CD4-positive, alpha-beta T cell (primary cell): Measurements from ENCODE around the gene PRSS22. TPM values are rescaled to one million over a fixed set of nuclear protein-coding genes. Genes with fewer than 3 reads are reported as not detected.
A peak's percentile ranks its signal among the peaks of the same experiment; 100 is the strongest.

Experiments
- ATAC-seq: fragments of 200-7000 bp; cut with Tn5 transposase; one replicate; pipeline ENCODE4 v1.10.0; 2022; ENCODE audit warnings: mild to moderate bottlenecking; ENCODE audit not compliant: poor library complexity
- CTCF ChIA-PET: fragments of 350-600 bp; sonication (Branson Sonifier 250); formaldehyde crosslinking; loops from one replicate; lab custom pipeline; 2021; ENCODE audit warnings: antibody characterized with exemption, inconsistent platforms; lab: Charles Lee
- POLR2A ChIA-PET: fragments of 350-600 bp; sonication (Branson Sonifier 250); formaldehyde crosslinking; loops from one replicate; lab custom pipeline; 2021; ENCODE audit warnings: antibody characterized with exemption, inconsistent platforms; lab: Charles Lee
- DNase-seq, 14 experiments: peaks; one replicate each; pipeline ENCODE4 v3.0.0-alpha.2; 2013 to 2020; ENCODE audit warnings: mixed read lengths in 2 of 14
- H3K27ac ChIP-seq, 2 donors: one replicate each; pipeline versions ENCODE4 v1.5.1 to v1.7.0; 2013; ENCODE audit warnings: low read length in 2 of 2, low read depth in 1 of 2, mild to moderate bottlenecking in 1 of 2
- H3K27me3 ChIP-seq, 2 experiments: 1 replicate in 1 of 2; 2 replicates in 1 of 2; pipeline versions ENCODE4 v1.6.1 to v1.7.0; 2013; ENCODE audit warnings: low read length in 2 of 2, control low read depth in 1 of 2, mild to moderate bottlenecking in 1 of 2, moderate library complexity in 1 of 2; ENCODE audit not compliant: insufficient read depth in 2 of 2, control insufficient read depth in 1 of 2
- H3K36me3 ChIP-seq: one replicate; pipeline ENCODE4 v1.6.1; 2013; ENCODE audit warnings: low read length, control low read depth; ENCODE audit not compliant: insufficient read depth
- H3K4me1 ChIP-seq: one replicate; pipeline ENCODE4 v1.6.1; 2013; ENCODE audit warnings: low read length, control low read depth; ENCODE audit not compliant: insufficient read depth
- H3K4me3 ChIP-seq: one replicate; pipeline ENCODE4 v1.5.1; 2013; ENCODE audit warnings: mild to moderate bottlenecking, low read length, moderate library complexity
- H3K9me3 ChIP-seq, 2 experiments: 1 replicate in 1 of 2; 2 replicates in 1 of 2; pipeline versions ENCODE4 v1.6.1 to v1.7.0; 2013; ENCODE audit warnings: low read length in 2 of 2, mild to moderate bottlenecking in 2 of 2, control low read depth in 1 of 2, moderate library complexity in 1 of 2; ENCODE audit not compliant: control insufficient read depth in 1 of 2, insufficient read depth in 1 of 2
- H3K27ac Mint-ChIP-seq: one replicate; pipeline ENCODE4 v1.8.0; 2020; ENCODE audit warnings: mixed read lengths
- H3K27me3 Mint-ChIP-seq: one replicate; pipeline ENCODE4 v1.8.0; 2021; ENCODE audit warnings: mixed read lengths
- H3K36me3 Mint-ChIP-seq: one replicate; pipeline ENCODE4 v1.8.0; 2021; ENCODE audit warnings: low read depth, mixed read lengths
- H3K4me1 Mint-ChIP-seq: one replicate; pipeline ENCODE4 v1.8.0; 2021; ENCODE audit warnings: low read depth, mixed read lengths
- H3K4me3 Mint-ChIP-seq: one replicate; pipeline ENCODE4 v1.8.0; 2020; ENCODE audit warnings: mild to moderate bottlenecking, mixed read lengths
- H3K9me3 Mint-ChIP-seq: one replicate; pipeline ENCODE4 v1.8.0; 2020; ENCODE audit warnings: mixed read lengths
- intact Hi-C, 2 experiments: fragments of 100-400 bp; cut with DNase I in 1 of 2; cut with micrococcal nuclease in 1 of 2; formaldehyde crosslinking; loops; one replicate each; pipeline versions ENCODE4 v1.15.1 to v1.9.0; 2023 to 2025; cut with DNase I, micrococcal nuclease
- total RNA-seq, 174 experiments: library from RNA in 2 of 174; stranded (reverse) in 2 of 174; gene quantifications; one replicate each; pipeline ENCODE4 v1.2.3 and lab custom pipeline; 2021 to 2026
- TF ChIP-seq, protein P1 (sequence below): fragments of 200-600 bp; IDR thresholded peaks from one replicate; pipeline ENCODE4 v1.8.0; 2022; ENCODE audit warnings: antibody characterized with exemption, mild to moderate bottlenecking

Gene PRSS22
- total RNA-seq, 2 experiments from 2014 or later = 0.93 to 1.1 TPM

DNA sequence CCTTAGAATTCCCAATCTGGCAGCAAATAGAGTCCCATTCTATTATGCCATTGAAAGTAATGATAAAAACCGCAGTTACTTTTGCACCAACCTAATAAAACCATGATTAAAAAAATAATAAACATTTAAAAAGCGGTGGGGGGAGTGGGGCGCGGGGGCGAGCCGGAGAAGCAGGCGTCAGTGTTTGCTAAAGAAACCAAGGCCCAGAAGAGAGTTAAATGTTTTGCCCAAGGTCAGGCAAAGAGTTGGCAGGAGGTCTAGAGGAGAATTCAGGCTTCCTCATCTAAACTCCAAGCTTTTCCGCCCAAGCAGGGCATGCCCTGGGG is 9.7 kb upstream of the PRSS22 start:
- ChIA-PET POLR2A (interaction anchor here (0.8 to 1.9 kb wide), 7 partner anchors 14 to 280 kb away, joined by 4 to 31 read pairs (median 8); partner anchors contain the start of genes ELOB, FLYWCH2, KCTD5 and SRRM2), CTCF (interaction anchor here (0.8 to 3.0 kb wide), 14 partner anchors 14 to 90 kb away, joined by 3 to 27 read pairs (median 10); partner anchors contain the start of genes ELOB, FLYWCH1, FLYWCH2 and PRSS21)
- Mint-ChIP-seq H3K27ac (peak overlapping the region; percentile 79), H3K36me3 (no peaks in the 10 kb centered on the region), H3K9me3 (no peaks in the 10 kb centered on the region), H3K4me3 (peak overlapping the region; percentile 84), H3K27me3 (no peaks in the 10 kb centered on the region), H3K4me1 (peaks cover 20% of the 10 kb centered on the region)
- Histone ChIP-seq H3K27me3 (no peaks in the 10 kb centered on the region), H3K4me3 (peak overlapping the region; percentile 79), H3K4me1 (peaks cover 18% of the 10 kb centered on the region), H3K27ac (peak overlapping the region; percentile 73 to 77), H3K9me3 (no peaks in the 10 kb centered on the region), H3K36me3 (no peaks in the 10 kb centered on the region)
- intact Hi-C loops = loop anchor here in 1 of 2 experiments (5.0 kb wide), 2 partner anchors 90 to 145 kb away; partner anchors contain the start of genes ELOB and PRSS27
- DNase-seq (no peak), ATAC-seq (no peak)
- TF ChIP-seq, protein P1, sequence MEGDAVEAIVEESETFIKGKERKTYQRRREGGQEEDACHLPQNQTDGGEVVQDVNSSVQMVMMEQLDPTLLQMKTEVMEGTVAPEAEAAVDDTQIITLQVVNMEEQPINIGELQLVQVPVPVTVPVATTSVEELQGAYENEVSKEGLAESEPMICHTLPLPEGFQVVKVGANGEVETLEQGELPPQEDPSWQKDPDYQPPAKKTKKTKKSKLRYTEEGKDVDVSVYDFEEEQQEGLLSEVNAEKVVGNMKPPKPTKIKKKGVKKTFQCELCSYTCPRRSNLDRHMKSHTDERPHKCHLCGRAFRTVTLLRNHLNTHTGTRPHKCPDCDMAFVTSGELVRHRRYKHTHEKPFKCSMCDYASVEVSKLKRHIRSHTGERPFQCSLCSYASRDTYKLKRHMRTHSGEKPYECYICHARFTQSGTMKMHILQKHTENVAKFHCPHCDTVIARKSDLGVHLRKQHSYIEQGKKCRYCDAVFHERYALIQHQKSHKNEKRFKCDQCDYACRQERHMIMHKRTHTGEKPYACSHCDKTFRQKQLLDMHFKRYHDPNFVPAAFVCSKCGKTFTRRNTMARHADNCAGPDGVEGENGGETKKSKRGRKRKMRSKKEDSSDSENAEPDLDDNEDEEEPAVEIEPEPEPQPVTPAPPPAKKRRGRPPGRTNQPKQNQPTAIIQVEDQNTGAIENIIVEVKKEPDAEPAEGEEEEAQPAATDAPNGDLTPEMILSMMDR = no peak

DNA sequence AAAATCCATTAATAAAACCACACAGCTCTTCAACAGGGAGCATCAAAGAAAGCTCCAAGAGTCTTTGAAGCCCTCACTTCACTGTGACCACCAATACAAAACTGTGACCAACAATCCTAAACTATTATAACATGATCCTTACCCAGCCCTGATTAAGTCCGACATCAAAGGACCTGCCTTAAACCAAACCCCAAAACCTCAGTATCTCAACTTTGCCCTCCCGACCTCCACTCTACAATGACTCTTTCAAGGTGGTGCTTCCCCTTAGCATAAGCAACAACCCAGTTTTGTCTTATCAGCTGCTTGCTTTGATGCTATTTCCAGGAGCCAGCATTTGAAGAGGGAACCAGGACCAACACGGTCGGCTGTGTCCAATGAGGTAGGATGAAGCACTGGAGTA is 8.5 kb upstream of the PRSS22 start:
- H3K4me1 ChIP-seq = peaks cover 18% of the 10 kb centered on the region
- H3K4me1 Mint-ChIP-seq = peaks cover 20% of the 10 kb centered on the region
- H3K4me3 ChIP-seq = no peak overlapping the region
- no peak overlapping the region for H3K27ac Mint-ChIP-seq
- no peaks in the 10 kb centered on the region for H3K36me3 ChIP-seq
- H3K27me3 ChIP-seq = no peaks in the 10 kb centered on the region
- peak in 1 of 14 experiments; percentile 4 for DNase-seq
- ChIA-PET CTCF (interaction anchor here (1.7 kb wide), 1 partner anchor 27 kb away, joined by 7 read pairs; no protein-coding TSS in a partner anchor), POLR2A (interaction anchor here (1.2 kb wide), 1 partner anchor 46 kb away, joined by 3 read pairs; no protein-coding TSS in a partner anchor)
- H3K27me3 Mint-ChIP-seq = peaks cover 2% of the 10 kb centered on the region
- peak overlapping the region; percentile 21 for H3K4me3 Mint-ChIP-seq
- no peaks in the 10 kb centered on the region for H3K9me3 Mint-ChIP-seq
- intact Hi-C loops = loop anchor here in 1 of 2 experiments (5.0 kb wide), 2 partner anchors 89 to 144 kb away; partner anchors contain the start of genes ELOB and PRSS27
- H3K27ac ChIP-seq = no peak overlapping the region
- H3K36me3 Mint-ChIP-seq = no peaks in the 10 kb centered on the region
- ATAC-seq = no peak
- H3K9me3 ChIP-seq = no peaks in the 10 kb centered on the region
- TF ChIP-seq, protein P1 = no peak

DNA sequence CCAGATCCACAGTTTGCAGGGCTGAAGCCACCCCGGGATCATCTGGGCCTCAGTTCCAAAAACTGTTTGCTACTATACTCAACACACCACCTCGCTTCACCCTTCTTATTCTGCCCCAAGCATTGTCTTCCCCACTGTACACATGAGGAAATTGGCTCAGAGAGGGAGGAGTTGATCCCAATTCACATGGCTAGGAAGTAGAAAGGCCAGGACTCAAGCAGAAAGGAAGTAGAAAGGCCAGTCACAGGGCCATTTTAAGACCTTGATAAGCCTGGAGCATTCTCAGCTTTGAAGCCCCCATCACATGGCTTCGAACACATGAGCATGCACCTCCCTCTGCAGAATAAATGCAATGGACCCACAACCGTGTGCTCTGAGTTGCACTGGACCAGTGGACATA is 7.7 kb upstream of the PRSS22 start:
- ATAC-seq = no peak
- CTCF ChIA-PET = interaction anchor here (1.7 kb wide), 1 partner anchor 27 kb away, joined by 7 read pairs; no protein-coding TSS in a partner anchor

More for the DNA sequence above, 7.7 kb upstream of the PRSS22 start:
- Histone ChIP-seq H3K4me3 (no peak overlapping the region), H3K9me3 (peaks cover 0 to 6% of the 10 kb centered on the region in 2 experiments), H3K27me3 (no peaks in the 10 kb centered on the region), H3K27ac (no peak overlapping the region), H3K36me3 (no peaks in the 10 kb centered on the region), H3K4me1 (peaks cover 18% of the 10 kb centered on the region)
- intact Hi-C loops = loop anchor here in 1 of 2 experiments (5.0 kb wide), 2 partner anchors 88 to 143 kb away; partner anchors contain the start of genes ELOB and PRSS27
- Mint-ChIP-seq H3K27ac (no peak overlapping the region), H3K9me3 (no peaks in the 10 kb centered on the region), H3K36me3 (no peaks in the 10 kb centered on the region), H3K4me1 (peaks cover 20% of the 10 kb centered on the region), H3K27me3 (peaks cover 7% of the 10 kb centered on the region), H3K4me3 (no peak overlapping the region)
- POLR2A ChIA-PET = no interaction called here
- TF ChIP-seq, protein P1 = no peak
- DNase-seq = no peak
